Hematopoietic multipotent progenitor cell treated with erythropoietin and hydrocortisone succinate and interleukin-3 and kit ligand, for 4 days (in vitro differentiated cells): Measurements from ENCODE around the gene RIOX2.
A peak's percentile ranks its signal among the peaks of the same experiment; 100 is the strongest.

ENCODE experiments used
- DNase-seq: peaks from one replicate; pipeline ENCODE4 v3.0.0-alpha.2; 2015

RIOX2 gene

GRCh38 chr3:97988784-97989568 is 16.7 kb upstream of the RIOX2 start:
- DNase-seq = no peak

GRCh38 chr3:97987306-97987705 is 15.1 kb upstream of the RIOX2 start:
- DNase-seq = no peak

GRCh38 chr3:97983933-97984491 is 11.8 kb upstream of the RIOX2 start:
- no peak for DNase-seq

- no peak for DNase-seq
These were observed 9.7 kb upstream of the RIOX2 start for GRCh38 chr3:97981886-97982285.

DNA sequence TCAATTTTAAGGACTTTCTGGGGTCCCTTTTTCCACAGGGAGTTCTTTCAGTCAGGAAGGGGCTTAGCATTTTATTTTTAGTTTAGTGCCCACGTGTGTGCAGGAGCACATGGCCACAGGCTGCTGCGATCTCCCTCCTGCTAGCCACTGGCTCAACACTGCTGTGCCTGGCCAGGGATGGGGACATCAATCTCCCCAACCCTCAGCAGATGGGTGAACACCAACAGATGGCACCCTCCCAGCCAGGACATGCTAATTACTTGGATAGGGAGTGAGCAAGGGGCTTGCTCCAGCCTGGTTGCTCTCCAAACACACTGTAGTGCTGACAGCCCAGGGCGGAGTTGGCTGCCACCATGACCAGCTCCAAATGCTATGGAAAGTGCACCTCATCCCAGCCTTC is 7.4 kb upstream of the RIOX2 start:
- DNase-seq = no peak

GRCh38 chr3:97975466-97975865 is 3.2 kb upstream of the RIOX2 start:
- DNase-seq = no peak

DNA sequence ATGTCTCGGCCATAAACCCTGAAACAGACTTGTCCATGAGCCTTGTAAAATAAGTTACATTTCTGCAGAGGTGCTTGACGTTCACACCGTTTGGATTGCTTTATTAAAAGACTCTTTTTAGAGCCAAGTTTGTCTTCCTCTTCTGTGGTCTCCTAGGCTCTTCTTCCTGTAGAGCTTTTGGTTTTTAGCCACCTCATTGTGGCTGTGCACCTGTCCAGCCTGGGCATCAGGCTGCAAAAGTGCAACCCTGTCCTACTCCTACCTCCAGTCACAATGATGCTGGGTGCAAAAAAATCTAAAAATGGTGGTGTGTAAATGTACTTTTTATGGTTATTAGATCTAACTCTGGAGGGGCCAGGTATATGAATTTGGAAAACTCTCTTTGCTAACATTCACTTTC is 2.8 kb upstream of the RIOX2 start:
- peak; percentile 24 for DNase-seq

DNA sequence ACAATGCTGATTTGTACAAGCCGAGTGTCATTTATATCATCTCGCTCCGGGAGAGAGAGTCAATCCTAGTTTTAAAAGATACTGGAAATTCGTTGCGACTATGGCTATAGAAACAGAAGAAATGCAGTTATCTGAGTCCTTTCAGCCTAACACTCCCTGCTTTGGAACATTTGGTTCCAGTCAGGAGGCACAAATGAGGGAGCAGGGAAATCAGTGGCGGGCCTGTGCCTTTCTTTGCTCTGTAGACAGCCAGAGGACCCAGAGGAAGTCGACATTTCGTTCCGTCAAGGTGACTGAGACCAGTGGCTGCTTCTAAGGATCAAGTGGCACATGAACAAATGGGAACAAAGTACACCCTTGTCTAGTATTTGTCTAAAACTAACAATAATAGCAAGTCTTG is 745 bp upstream of the RIOX2 start:
- DNase-seq = no peak

DNA sequence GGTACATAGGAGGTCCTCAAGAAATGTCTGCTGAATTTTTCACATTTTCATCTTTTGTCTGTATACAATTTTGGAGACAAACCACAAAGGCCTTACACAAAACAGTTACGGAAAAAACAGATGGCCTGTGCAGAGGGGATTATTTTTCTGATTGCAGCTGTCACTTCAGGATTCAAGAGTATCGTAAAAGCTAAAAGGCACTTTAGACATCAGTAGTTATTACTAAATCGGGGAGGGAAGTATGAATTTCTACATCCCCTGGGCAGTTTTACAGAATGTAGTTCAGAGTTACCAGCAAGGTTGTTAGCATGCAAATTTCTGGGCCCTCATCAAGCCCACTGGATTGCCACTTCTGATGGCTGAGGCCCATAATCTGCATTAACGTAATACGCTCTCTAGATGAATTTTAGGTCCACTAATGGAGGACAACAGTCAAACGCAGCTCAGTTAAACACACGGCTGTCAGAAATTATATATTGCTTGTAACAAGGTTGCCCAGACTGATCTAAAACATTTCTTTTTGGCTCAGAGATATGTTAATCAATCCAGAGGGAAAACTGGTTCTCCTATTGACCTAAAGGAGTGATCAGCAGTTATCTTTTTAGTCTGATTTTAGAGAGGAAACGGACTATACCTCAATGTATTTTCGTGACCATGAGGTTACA is 1.1 kb downstream of the RIOX2 start:
- no peak for DNase-seq

- no peak for DNase-seq
These were observed 2.1 kb downstream of the RIOX2 start for GRCh38 chr3:97970156-97970555.

- no peak for DNase-seq
These were observed 2.7 kb downstream of the RIOX2 start for GRCh38 chr3:97969541-97969940.

- no peak for DNase-seq
These were observed 3.9 kb downstream of the RIOX2 start for GRCh38 chr3:97968376-97968775.

GRCh38 chr3:97967966-97968365 is 4.3 kb downstream of the RIOX2 start:
- DNase-seq = no peak

- no peak for DNase-seq
These were observed 11.1 kb downstream of the RIOX2 start for GRCh38 chr3:97960993-97961766.

DNA sequence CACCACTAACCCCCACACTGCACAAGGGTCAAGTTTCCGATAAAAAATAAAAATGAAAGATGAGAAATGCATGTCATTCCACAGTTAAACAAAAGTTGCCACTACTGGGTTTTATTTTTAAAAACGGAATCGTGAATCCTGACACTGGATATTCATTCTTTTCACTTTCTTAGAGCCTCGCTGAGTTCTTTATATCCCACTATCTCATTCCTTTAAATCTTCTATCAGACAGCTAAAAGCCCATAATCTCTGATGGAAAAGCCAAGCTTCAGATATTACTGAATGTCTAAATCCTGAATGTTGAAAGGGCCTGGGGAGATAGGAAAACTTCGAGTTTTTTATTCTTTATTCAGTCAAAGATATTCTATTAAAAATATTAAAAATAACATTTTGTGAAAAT is 11.7 kb downstream of the RIOX2 start:
- no peak for DNase-seq

DNA sequence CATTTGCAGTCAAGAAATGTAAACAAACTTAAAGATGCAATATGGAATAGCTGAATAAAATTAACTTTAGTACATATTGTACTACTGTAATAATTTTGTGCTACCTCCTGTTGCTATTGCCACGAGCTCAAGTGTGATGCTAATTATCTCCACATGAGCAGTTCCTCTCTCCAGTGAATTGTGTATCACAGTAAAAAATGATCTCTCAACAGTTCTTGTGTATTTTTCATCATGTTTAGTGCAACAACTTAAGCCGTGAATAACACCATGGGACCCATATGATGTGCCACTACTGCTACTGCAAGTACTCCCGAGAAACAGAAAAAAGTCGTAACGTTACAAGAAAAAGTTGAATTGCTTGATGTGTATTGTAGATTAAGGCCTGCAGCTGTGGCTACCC is 12.4 kb downstream of the RIOX2 start:
- no peak for DNase-seq

DNA sequence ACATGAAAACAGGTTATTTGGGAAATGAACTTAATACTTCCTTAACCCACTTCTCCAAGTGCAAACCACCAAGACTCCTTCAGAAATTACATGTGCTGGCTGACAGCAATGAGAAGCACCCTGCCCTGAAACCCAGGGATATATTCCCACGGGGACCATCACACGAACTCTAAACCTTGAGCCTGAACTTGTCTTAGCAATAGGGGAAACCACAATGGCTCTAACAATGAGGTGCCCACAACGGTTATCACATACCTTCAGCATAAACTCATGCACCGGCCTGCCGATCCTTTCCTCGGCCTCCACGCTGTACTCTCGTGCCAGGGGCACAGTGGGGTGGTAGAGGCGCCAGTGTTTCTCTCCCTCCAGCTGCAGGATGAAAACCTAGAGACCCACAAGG is 13.4 kb downstream of the RIOX2 start:
- DNase-seq = no peak

GRCh38 chr3:97958396-97958795 is 13.8 kb downstream of the RIOX2 start:
- no peak for DNase-seq

GRCh38 chr3:97957617-97958311 is 14.5 kb downstream of the RIOX2 start:
- no peak for DNase-seq

DNA sequence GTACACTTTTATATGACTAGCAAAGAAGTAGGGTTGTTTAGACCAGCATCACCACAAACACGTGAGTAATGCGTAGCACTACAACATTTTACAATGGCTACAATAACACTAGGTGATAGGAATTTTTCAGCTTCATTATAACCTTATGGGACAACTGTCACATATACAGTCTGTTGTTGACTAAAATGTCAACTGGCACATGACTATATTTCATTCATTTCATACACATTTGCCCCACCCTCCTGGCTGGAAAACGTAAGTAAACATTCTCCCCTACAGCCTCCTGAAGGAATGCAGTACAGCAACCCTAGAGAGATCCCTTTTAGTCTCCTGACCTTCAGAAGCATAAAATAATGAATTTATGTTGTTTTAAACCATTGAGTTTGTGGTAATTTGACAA is 16.2 kb downstream of the RIOX2 start:
- DNase-seq = no peak

- DNase-seq = no peak
These were observed 17.9 kb downstream of the RIOX2 start for GRCh38 chr3:97954228-97954827.

- no peak for DNase-seq
These were observed 19.4 kb downstream of the RIOX2 start for GRCh38 chr3:97952872-97953271.

GRCh38 chr3:97952280-97952679 is 20.0 kb downstream of the RIOX2 start:
- no peak for DNase-seq
